Stimulated activated CD8-positive, alpha-beta memory T cell treated with anti-CD3 and anti-CD28 coated beads, Interleukin-4, amount 100 ng/mL, for 4 hours (primary cell): ENCODE data around the gene SAMSN1.

ENCODE experiments used
- DNase-seq, 2 donors: peaks; one replicate each; pipeline ENCODE4 v3.0.0-alpha.2; 2020; ENCODE audit warnings: low read depth in 2 of 2, low spot score in 1 of 2

SAMSN1 gene

GRCh38 chr21:14487490-14488432 lies 58.4 kb downstream of the SAMSN1 start:
- no peak for DNase-seq

GRCh38 chr21:14486869-14487268 lies 59.2 kb downstream of the SAMSN1 start:
- no peak for DNase-seq

- no peak for DNase-seq
Observed at GRCh38 chr21:14484188-14485009, 61.7 kb downstream of the SAMSN1 start.

GRCh38 chr21:14483296-14483695 lies 62.8 kb downstream of the SAMSN1 start:
- DNase-seq, result no peak

- peak in 1 of 2 donors; percentile 1 for DNase-seq
Observed at GRCh38 chr21:14482165-14482564, 64.0 kb downstream of the SAMSN1 start.

GRCh38 chr21:14480411-14481031 lies 65.6 kb downstream of the SAMSN1 start:
- DNase-seq, result no peak

GRCh38 chr21:14479241-14479786 lies 66.8 kb downstream of the SAMSN1 start:
- no peak for DNase-seq

GRCh38 chr21:14477841-14478240 lies 68.3 kb downstream of the SAMSN1 start:
- no peak for DNase-seq

GRCh38 chr21:14477133-14477532 lies 69.0 kb downstream of the SAMSN1 start:
- no peak for DNase-seq

- DNase-seq, result no peak
Observed at GRCh38 chr21:14474995-14475394, 71.1 kb downstream of the SAMSN1 start.

- DNase-seq, result no peak
Observed at GRCh38 chr21:14469641-14470040, 76.5 kb downstream of the SAMSN1 start.

- DNase-seq, result no peak
Observed at GRCh38 chr21:14466715-14467114, 79.4 kb downstream of the SAMSN1 start.

- no peak for DNase-seq
Observed at GRCh38 chr21:14457762-14458161, 88.4 kb downstream of the SAMSN1 start.

- no peak for DNase-seq
Observed at GRCh38 chr21:14456911-14457310, 89.2 kb downstream of the SAMSN1 start.

- DNase-seq, result no peak
Observed at GRCh38 chr21:14454016-14455009, 91.8 kb downstream of the SAMSN1 start.

GRCh38 chr21:14453339-14454015 lies 92.6 kb downstream of the SAMSN1 start:
- DNase-seq, result no peak

- no peak for DNase-seq
Observed at GRCh38 chr21:14452727-14453241, 93.3 kb downstream of the SAMSN1 start.

- no peak for DNase-seq
Observed at GRCh38 chr21:14452031-14452726, 93.9 kb downstream of the SAMSN1 start.

GRCh38 chr21:14451546-14451945 lies 94.6 kb downstream of the SAMSN1 start:
- DNase-seq, result no peak
